Skin of body (tissue), 2 donors: ENCODE results near the gene CACNG4. TPM values are rescaled to one million over a fixed set of nuclear protein-coding genes. Genes with fewer than 3 reads are reported as not detected.

Experiments used
- DNase-seq: peaks from one replicate; lab custom pipeline; 2025; lab: John Stamatoyannopoulos, UW
- total RNA-seq: library from RNA; depleted of rRNA; stranded (reverse); fragments of >200 nt; gene quantifications from one replicate; pipeline ENCODE4 v1.2.3, GENCODE V29; 2014

CACNG4 gene
- total RNA-seq, 1 donor from 2014 or later: 2.0 TPM

DNA sequence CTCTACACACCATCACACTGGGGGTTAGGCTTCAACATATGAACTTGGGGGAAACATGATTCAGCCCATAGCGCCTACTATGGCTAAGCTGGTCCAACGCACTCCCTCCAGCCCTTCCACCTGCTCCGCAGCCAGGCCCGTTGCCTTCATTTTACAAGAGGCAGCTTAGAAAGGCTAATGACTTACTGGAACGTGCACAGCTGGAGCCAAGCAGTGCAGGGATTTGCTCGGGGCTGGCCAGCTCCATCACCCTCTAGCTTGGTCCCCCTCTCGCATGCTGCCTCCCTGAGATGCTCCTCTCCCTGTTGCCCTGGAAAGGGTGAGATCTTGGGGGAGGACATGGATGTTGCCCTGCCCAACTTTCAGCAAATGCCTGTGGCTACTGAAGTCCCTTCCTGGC lies 77.0 kb downstream of the CACNG4 start:
- DNase-seq: no peak

DNA sequence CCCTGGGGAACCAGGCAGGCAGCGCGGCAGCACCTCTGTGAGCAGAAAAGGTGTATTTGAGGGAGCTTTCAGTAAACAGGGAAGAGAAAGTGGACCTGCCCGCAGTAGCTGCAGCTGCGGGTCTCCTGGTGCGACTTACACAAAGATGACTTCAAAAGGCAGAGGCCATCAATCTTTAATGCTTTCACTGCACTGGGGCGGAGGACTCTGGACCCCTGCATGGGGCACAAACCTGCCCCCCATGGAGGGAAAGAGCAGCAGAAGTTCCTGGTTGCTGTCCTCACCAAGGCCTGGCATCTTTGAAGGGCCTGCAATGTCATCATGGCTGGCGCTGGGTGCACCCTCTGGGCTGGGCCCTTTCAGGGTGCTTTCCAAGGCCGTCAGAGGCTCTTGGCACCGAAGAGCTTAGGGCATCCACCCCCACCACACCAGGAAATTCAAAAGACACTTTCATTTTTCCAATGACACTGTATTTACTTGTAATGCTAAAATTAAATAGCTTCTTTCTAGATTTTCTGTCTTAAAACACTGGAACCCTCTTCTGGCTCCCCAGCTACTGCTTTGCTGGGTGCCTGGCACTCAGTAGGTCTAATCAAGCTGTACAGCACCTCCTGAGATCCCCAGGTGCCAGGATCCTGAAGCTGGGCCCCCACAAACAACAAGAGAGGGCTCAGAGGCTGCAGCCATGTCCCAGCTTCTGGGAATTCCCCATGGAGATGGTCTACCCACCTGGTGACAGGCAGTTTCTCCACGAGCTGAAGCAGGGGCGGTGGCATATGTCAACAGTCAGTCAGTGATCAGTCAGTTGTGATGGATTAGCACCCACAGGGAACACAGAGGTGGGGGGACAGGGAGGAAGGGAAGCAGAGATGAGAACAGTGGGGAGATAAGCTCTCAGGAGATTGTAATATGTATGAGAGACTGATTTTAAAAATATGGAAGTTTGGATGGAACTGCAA lies 77.7 kb downstream of the CACNG4 start:
- no peak for DNase-seq

DNA sequence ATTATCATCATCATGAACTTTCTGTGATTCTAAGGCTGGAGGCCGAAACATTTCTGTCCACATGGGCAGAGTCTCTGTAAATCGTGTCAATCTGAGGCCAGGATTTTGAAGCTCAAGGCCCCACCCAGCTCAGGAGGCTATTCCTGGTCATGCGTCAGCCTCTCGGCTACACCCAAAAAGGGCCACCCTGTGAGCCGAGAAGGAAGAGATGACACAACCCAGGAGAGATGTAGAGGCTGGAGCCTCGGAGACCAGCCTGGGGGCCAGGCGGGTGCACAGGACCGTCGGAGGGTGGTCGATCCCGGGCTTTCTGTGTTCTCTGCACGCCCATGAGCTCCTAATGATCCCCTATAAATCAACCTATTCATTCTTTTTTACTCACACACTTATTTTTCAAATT lies 78.8 kb downstream of the CACNG4 start:
- no peak for DNase-seq

DNA sequence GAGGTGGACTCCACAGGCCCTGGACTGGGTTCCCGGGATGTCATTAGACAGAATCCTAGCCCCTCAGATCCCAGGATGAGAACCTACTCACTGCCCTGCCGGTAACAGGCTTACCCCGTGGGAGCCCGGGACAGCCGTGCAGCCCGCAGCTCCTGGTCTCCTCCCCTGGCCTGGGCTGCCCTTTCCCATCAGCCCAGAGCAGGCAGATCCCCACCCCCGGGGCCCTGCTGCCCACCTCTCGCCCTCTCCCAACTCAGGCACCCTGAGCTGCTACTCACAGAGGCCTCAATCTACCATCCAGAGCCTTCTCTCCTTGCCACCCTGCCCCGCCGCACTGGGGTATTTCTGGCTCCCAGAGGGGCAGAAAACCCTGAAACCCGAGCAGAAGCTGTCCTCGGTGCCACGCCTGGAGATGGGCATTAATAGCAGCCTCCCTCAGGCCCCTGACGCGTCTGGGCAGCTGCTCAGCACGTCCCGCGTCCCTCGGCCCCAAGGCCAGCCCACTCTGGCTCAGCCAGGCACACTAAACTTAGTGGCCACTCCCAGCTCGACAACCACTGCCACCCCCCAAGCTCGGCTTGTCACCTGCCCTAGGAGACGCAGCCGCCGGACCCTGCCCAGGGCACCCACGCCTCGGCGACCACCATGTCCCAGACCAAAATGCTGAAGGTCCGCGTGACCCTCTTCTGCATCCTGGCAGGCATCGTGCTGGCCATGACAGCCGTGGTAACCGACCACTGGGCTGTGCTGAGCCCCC lies 79.7 kb downstream of the CACNG4 start, which contains the start of gene CACNG1:
TSS of gene CACNG1 (plus strand) at position 539 of the 757 bp plus-strand sequence. CDS start at position 646, 107 bp downstream.
- DNase-seq: no peak

DNA sequence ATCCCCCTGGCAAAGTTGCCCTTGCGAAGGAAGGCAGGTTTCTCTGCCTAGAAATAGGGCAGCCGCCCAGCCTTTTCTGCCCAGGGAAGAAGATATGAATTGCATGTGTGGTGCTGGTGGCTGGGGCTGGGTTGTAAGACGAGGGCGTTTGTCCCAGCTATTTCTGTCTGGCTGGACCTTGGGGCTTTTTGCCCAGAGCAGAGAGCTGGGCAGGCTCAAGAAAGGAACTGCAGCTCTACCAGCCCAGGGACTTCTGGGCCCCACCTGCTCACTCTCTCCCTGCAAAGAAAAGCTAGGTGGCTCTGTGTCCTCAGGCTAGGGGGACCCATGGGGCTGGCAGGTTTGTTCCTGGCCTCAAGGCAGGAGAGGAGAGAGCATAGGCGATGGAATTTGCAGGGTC lies 80.4 kb downstream of the CACNG4 start:
- no peak for DNase-seq

DNA sequence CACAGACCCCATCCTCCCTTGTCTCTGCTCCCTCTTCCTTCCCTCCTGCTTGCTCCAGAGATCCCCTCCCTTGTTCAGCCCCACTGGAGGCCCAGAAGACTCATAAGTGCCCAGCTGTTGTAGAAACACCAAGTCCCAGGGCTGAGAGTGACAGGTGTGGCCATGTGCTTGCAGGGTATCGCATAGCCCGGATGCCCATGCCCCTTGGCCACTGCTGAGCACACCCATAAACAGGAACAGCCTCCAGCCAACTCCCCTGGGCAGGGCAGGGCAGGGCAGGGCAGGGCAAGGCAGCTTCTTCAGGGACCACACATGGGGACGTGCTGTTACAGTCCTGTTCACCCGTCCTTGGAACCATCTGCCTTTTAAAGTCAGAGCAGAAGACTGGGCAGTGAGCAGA lies 81.9 kb downstream of the CACNG4 start:
- DNase-seq: no peak

DNA sequence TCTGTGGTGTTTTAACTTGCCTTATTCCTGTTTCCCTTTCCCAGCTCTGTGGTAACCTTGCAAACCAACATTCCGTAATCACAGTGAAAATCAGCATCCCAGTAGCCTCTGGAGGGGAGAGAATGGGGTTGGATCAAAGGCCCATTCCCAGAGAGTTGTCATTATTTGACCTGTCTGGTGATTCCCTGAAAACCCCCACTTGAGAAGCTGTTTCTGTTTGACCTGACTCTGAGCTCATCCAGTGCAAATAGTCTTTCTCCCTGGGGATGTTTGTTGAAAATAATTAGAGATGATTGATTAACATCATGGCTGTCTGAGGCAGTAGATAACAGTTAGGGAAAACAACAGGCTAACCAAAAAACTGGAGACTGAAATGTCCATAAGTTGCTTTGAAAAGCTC lies 82.9 kb downstream of the CACNG4 start:
- DNase-seq: no peak

DNA sequence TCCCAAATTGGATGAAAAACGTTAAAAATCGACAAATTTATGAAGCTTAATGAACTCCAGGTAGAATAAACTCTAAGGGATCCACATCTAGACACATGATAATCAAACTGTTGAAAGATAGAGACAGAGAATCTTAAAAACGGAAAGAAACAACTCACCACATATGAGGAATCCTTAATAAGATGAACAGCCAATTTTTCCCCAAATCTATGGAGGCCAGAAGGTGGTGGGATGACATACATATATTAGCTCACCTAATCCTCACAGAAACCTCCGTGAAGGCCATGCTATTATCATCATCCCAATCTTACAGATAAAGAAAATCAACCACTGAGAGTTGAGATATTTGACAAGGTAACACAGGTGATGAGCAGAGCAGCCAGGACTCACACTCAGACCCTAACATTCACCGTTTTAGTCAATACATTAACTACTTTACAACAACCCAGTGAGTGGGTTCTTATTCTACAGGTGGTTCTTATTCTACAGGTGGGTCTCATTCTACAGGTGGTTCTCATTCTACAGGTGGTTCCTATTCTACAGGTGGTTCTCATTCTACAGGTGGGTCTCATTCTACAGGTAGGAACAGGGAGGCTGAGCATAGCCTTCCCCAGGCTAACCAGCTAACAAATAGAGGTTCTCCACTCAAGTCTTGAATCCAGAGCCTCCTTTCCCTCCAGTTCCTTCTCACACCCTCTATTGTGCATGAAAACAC lies 84.7 kb downstream of the CACNG4 start:
- no peak for DNase-seq

DNA sequence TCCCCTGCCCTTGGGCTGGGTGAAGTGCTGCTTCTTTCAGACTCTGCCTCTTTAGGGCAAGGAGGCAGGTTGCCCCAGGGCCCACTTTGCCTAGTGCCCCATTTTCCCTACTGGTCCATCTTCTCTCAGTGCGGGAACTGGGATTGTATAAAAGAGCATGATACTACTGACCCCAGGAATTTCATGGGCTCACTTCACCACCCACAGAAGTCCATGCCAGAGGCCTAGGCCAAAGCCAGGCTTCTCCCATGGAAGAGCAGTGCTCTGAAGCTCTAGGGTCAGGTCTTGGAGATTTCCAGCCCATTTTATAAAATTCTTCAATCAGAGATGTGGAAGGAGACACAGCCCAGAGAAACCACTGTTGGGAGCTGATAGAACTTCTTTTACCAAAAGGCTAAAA lies 85.6 kb downstream of the CACNG4 start:
- DNase-seq: no peak

DNA sequence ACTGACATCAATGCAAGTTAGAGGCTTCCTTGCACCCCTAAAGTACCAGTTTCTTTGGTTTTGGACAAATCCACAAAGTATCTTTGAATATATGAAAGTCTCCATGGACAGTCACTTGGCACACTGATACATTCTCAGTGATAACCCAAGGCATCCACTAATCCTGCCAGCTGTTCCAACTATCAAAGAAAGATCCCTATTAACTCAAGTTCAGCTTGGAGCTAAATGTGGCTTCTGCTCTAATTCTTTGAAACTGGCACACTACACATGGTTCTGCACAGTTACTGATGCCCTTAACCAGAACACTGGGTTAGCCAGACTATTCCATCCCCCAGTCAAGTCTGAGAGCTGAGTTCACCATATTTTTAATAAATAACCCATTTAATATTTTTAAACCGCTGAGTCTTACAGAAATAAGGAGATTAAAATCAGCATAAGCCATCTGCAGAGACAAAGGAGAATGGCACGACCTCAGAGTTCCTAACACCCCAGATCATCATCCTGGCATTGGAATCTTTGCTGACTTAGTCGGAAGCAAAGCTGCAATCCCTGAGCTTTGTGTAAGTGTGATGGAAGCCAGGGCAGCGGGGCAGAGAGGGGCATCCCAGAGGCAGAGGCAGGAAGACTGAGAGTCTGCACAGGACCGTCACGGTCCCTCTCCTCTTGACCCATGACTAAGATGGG lies 86.1 kb downstream of the CACNG4 start:
- DNase-seq: no peak

DNA sequence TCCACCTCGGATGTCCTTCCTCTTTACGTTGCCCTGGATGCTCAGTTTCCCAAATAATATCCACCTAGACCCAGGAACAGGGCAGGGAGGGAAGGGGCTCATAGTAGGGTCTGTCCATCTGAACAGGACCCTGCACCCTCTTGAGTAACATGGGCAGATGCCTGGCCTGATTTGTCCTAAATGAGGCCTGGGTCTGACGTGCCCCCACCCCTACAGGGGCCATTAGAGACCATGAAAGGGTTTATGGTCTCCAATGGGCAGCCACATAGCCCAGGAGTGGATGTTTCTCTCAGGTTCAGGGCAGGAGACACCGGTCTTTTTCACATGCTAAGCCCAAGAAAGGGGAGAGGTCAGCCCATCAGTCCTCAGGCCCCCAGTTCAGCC lies 86.6 kb downstream of the CACNG4 start:
- DNase-seq: no peak

DNA sequence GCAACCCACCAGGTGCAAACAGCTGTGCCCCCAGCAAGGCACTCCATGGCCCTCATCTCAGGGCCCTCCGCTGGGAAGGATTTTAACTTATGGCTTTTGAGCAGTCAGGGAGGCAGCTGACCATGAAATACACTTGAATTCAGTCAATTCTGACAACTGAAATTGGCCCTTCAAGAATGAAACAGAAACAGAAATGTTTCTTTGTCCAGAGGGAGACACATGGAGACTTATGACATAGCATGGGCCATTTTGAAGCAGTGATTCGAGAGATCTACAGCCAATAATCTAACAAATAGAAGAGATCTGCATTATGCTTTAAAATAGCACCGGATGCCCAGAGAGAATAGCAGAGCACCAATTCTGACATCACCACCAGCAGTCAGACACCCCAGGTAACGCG lies 87.3 kb downstream of the CACNG4 start:
- no peak for DNase-seq

DNA sequence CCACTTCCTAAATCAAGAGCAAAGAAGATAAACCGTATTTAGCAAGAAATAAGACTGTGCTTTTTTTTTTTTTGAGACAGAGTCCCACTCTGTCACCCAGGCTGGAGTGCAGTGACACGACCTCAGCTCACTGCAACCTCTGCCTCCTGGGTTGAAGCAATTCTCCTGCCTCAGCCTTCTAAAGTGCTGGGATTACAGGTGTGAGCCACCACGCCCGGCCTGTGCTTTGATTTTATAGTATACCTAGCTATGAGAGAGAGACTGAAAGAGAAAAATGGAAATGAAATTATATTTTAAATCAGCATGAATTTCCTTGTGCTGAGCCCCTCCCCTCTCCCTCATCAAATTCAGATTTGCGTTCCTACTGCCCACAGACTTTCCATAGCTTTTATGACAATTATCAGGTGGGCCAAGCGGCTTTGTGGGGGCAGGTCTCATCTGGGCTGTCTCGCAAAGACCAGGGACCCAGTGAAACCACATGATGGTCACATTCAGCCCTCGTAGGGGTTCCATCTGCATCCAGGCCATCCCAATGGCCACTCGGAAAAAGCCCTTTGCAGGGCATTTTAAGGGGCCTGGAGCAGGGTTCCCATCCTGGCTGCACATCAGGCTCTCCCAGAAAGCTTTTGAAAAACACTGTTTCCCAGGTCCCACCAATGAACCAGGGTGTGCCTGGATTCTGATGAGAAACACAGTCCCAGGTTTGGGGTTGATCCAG lies 88.4 kb downstream of the CACNG4 start:
- no peak for DNase-seq

DNA sequence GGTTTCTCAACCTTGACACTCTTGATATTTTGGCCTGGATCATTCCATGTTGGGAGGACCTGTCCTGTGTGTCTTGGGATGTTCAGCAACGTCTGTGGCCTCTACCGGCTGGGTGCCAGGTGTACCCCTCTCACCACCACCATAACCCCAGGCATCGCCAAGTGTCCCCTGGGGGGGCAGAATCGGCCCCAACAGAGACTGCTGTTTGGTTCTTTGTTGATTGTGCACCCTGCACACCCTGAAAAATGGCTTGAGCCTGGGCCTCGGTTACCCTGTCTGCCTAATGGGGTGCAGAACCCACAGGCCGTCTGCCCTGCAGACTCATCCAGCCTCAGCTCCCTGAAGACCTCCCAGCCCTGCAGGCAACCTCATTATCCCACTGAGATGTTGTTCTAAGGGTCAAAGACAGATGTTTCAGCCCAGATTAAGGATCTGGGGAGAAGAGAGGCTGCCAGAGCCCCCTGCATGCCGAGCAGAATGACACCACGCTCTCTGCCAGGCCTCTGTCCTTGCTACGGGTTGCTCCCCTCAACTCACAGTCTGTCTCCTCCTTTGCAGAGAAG lies 89.0 kb downstream of the CACNG4 start:
- no peak for DNase-seq

DNA sequence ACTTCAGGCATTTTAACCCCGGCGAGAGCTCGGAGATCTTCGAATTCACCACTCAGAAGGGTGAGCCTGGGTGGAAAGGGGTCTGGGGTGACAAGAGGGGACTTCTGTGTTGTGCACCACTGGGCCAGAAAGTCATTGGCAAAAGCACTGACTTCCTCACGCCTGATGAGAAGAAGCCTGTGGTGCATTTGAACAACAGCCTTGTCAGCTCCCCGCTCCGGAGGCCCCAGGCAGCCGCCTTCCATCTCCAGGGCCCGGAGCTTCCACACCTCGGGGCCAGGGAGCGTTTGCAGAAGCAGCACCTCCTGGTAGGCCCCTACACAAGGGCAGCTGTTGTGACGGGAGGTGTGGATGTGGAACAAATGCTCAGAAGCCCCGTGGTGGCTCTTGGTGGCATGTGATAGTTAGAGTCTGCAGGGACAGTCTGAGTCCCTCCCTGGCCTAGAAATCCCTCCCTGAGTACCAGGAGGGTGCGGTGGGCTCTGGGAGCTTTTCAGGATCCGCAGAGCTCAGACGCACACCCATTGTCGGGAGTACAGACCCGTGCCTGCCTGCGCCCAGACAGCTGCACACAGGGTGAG lies 89.6 kb downstream of the CACNG4 start:
- DNase-seq: no peak

DNA sequence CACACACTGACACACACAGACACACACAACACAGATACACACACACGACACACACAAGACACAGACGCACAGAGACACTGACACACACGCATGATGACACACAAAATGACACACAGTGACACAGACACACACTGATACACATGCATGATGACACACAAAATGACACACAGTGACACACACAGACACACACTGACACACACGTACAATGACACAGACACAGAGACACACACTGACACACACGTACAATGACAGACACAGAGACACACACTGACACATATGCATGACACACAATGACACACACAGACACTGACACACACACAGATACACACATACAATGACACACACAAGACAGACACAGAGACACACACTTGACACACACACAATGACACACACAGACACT lies 90.1 kb downstream of the CACNG4 start:
- no peak for DNase-seq

DNA sequence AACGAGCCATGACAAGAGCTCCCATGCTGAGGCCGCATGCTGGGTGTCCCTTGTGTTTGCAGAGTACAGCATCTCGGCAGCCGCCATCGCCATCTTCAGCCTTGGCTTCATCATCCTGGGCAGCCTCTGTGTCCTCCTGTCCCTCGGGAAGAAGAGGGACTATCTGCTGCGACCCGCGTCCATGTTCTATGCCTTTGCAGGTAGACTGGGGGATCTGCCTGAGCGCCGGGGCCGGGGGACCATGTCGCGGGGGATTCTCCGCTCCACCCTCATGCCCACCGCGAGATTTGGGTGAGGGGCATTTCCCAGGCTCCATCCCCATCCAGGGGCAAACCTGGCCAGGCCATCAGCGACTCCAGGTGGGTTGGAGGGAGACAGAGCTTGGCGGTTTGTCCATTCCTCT lies 90.5 kb downstream of the CACNG4 start:
- DNase-seq: no peak

DNA sequence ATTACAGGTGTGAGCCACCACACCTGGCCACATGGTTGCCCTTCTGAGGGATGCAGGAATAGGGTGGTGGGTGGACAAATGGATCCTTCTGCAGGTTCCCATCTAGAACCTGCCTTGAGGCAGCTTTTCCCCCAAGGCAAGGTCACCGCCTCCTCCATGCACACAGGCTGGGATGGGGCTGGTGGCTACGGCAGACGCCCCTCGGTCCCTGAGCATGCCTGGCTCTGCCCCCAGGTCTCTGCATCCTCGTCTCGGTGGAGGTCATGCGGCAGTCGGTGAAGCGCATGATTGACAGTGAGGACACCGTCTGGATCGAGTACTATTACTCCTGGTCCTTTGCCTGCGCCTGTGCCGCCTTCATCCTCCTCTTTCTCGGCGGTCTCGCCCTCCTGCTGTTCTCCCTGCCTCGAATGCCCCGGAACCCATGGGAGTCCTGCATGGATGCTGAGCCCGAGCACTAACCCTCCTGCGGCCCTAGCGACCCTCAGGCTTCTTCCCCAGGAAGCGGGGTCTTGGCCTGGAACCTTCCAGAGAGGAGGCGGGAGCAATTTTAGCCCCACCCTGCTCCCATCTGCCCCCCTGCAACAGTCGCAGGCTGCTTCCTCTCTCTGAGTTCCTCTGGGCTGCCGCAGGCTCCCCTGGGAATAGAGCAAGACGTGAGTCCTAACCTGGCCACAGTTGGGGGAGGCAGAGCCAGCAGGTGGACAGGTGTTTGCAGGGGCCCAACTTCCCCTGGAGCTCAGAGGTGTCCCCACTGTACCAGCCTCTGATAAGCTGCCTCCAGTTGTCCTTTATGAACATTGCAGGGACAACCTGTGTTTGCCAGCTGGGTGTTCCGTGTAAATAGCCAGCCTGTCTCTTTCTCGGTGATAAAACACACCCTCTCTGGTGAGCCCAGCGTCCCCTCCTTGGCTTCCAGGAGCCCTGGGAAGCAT lies 91.6 kb downstream of the CACNG4 start:
- no peak for DNase-seq
